GM21825 (cell line): ENCODE results near the gene COCH.

Source experiments
- ATAC-seq: cut with Tn5 transposase; IDR thresholded peaks from one replicate; pipeline ENCODE4 v1.9.1; 2021; ENCODE audit warnings: mild to moderate bottlenecking, moderate library complexity; ENCODE audit not compliant: unreplicated experiment

Gene COCH

DNA sequence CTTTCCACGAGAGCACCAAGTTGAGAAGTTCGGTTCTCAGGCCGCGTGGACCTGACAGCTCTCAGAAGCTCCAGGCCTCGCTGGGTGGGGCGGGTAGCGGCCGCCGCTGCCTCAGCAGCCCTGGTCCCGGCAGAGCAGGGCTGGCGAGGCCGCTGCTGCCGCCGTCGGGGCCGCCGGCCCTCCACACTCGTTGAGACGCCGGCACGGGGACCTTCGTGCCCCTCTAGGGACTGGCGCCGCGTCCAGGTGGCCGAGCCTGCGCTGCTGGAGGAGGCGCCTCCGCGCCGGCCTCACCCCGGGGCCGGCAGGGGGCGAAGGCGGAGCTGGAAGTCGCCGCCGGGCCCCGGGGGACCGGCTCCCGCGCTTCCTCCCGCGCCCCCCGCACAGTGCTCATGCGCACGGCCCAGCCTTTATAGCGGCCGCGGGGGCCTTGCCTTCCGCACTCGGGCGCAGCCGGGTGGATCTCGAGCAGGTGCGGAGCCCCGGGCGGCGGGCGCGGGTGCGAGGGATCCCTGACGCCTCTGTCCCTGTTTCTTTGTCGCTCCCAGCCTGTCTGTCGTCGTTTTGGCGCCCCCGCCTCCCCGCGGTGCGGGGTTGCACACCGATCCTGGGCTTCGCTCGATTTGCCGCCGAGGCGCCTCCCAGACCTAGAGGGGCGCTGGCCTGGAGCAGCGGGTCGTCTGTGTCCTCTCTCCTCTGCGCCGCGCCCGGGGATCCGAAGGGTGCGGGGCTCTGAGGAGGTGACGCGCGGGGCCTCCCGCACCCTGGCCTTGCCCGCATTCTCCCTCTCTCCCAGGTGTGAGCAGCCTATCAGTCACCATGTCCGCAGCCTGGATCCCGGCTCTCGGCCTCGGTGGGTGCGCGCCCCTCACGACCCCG, at the start of gene COCH:
Gene COCH, plus strand, starts transcription at position 440 of the 879 bp plus-strand sequence. Its CDS starts 380 bp downstream, at position 820.
- ATAC-seq: peak; percentile 75

DNA sequence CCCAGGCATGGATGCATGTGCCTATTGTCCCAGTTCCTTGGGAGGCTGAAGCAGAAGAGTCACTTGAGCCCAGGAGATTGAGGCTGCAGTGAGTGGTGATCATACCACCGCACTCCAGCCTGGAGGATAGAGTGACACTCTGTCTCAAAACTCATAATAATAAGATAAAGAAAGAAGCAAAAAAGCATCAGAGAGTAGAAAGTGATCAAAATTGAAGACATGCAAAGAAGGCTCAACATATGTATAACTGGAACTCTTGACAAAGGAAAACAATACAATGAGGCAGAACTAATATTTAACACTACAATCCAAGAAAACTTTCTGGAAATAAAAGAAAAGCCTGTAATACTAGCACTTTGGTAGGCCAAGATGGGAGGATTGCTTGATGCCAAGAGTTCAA, 48.3 kb upstream of the COCH start:
- no peak for ATAC-seq

DNA sequence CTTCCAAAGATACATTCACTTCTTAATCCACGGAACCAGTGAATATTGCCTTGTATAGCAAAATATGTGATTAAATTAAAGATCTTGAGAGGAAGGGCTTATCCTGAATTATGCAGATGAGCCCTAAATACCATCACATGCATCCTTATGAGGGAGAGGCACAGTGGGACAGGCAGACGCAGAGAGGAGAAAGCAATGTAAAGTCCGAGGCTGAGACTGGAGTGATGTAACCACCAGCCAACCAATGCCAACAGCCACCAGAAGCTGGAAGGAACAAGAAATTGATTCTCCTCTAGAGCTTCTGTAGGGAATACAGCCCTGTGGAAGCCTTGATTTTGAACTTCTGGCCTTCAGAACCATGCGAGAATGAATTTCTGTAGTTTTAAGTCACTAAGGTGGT, 44.5 kb upstream of the COCH start:
- ATAC-seq: no peak

DNA sequence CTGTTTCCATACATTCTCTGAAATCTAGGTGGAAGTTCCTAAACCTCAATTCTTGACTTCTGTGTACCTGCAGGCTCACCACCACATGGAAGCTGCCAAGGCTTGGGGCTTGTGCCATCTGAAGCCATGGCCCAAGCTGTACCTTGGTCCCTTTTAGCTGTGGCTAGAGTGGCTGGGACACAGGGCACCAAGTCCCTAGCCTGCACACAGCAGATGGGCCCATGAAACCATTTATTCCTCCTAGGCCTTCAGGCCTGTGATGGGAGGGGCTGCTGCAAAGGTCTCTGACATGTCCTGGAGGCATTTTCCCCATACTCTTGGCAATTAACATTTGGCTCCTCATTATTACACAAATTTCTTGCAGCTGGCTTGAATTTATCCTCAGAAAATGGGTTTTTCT, 40.0 kb upstream of the COCH start:
- ATAC-seq: no peak

DNA sequence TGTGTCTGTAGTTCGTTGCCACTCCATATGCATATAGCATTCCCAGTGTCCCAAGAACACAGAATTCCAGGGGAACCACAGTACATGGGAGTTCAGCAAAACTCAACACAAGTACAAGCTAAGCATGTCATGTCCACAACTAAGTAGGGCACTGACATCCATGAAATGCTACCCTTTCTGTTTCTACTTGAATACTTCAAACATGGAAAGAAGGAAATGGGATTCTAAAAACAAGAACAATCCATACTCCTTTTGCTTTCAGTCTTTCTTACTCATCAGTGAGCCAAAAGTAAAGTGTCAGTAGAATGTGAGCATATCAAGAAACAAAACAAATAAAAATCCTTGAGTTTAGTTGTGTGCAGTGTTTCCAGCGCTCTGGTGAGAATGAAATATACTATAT, 36.0 kb upstream of the COCH start:
- ATAC-seq: no peak

DNA sequence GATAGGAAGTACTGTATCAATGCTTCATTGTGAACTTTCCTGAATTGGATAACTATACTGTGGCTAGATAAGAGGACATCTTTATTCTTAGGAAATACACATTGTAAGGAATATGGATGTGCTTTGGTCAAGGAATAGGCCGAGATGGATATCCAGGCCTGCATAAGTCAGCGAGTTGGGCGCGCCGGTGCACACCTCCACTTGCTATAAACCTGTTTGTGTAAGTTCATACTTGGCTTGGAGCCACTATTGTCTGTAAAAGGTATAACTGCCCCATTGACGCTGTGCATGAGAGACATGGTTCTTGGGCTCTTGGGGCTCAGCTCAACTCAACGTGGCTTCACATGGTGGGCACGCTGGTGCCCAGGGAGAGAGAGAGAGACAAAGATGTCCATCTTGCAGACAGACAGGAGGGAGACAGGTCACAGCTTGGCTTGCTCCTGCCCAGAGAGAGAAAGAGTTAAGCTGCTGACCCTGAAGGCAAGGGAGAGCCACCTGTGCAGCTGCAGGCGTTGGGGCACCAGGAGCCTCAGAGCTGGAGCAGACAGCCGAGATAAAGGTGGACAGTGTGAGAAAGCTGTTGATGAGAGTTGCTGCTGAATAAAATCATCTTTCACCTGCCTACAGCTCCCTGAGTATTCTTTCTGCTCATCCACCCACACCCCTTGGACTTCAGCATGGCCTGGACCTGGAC, 34.1 kb upstream of the COCH start:
- ATAC-seq: no peak

DNA sequence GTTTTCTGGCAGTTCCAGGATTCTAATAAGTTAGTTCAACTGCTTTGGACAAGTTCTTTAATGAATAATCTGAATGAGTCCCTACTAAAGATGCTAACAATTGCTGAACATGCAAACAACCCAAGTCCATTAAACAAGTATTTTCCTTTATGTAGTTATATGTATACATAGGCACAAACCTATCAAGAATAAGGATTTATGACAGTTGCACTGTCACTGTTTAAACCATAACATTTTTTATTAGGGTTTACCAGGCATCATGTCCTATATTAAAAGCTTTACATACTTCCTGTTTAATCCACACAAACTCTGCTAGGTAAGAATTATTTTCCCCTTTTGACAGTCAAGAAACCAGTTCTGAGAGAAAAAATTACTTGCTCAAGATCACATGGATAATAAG, 31.9 kb upstream of the COCH start:
- no peak for ATAC-seq

DNA sequence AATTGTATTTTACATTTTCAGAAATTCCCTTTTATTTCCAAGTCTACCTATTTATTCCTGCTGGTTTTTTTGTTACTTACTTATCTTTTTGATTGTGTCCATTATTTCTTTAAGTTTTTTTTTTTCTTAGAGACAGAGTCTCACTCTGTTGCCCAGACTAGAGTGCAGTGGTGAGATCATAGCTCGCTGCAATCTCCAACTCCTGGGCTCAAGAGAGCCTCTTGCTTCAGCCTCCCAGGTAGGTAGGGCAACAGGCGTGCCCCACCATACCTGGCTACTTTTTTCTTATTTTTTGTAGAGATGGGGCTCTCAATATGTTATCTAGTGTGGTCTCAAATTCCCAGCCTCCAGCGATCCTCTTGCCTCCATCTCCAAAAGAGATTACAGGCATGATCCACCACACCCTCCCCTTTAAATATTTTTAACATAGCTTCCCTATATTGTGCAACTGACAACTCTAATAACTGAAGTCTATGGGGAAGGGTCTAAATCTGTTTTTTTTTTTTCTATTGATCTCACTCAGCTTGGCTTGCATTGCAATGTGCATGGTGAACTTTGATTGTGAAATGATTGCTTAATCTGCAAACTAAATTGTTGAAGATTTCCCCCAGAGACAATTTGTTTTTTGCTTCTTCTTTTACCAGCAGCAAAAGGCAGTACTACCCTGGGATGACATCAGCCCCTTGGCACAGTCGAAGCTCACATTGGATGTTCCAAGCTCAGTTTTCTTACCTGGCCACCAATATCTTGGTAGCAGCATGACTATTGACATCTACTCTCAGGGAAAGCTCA, 25.7 kb upstream of the COCH start:
- ATAC-seq: no peak

DNA sequence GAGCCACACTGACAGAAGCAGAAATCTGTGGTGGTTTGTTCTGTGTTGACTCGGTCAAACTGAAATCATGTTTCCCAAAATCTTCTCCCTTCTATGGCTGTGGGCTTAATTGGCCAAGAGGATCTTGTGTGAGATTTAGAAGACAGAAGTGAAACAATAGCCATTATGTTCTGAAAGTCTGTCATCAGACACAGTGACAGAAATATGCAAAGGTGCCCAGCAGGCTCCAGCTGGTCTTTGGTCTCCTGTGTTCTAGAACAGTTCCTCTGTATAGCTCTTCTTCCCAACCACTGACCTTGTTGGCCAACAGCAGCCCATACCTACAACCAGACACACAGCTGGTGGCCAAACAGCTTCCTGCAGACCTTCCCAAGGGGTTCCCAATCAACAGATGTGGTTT, 25.0 kb upstream of the COCH start:
- ATAC-seq: peak; percentile 94

DNA sequence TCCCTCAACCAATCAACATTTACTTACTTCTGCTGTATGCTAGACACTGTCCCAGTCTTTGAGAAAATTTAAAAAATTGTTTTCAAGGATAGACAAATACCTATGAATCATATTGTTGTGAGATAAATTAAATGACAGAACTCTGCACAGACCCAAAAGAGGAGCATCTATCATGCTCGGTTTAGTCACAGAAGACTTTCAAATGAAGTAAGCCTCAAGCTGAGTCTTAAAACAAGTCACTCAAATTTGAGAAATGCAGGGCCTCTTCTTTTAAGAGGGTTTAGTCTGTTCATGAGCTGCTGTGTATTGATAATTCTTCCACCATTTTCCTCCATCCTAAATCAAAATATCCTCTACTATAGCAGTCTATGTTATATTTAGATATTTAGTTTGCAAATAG, 24.4 kb upstream of the COCH start:
- ATAC-seq: no peak

DNA sequence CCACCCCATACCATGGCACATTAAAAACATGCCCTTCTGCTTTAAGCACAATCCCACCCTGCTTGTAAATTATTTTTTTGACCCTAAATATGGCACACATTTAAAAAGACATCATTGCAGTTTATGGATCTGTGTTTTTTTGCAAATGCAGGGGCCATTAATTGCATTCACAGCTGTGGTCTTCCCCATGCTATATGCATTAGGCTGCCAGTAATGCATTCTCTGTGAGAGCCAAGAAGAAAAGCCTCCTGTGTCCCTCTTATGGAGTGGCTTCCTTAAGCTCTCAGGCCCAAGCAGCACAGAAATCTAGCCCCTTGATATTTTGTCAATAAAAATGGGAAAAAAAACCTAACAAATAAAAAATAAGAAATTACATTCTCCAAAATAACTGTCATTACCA, 20.4 kb upstream of the COCH start:
- ATAC-seq: no peak

DNA sequence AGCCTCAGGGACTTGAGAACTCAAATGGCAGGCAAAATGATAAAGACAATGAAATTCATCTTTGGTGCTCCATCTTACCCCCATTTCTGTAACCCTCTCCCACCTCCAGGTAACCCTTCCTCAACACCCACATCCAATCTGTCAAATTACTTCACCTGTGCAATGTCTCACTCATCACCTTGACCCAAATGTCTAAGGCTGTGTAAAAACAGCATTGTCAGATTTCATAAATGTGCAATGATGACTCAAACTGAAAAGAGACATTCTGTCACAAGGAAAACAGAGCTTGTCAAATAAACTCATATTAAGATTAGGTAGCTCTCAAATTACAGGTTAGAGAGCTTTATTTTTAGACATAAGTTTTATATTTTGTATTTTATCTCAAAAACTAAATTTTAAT, 19.9 kb upstream of the COCH start:
- ATAC-seq: no peak

DNA sequence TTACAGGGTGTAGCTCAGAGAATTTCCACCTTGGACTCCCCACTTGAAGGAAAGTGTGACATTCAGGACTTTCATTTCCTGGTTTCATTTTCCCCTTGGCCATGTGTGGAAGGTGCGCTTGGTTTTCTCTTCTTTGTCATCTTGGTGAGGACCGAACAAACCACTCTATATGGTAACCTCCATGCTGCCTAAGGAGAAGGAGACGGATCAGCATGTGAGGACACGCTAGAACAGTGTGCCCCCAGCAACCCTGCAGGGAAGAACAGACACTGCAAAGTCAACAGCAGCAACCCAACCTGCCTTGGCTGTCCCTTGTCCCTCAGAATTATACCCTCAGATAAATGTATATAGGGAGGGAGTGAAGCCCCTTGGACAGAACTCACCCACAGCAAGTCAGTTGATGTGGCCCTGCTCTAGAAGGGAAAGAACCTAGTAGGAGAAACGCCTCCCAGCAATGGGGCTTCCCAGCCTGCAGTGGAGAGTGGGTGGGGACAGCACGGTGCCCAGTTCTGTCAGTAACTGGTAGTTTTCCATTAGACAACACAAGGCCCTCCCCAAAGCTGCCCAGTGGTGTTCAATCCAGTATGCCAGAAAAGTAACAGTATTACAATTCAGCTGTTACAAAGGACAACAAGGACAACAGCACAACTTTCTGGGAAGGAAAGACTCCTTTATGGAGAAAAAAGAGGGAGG, 18.9 kb upstream of the COCH start:
- peak; percentile 70 for ATAC-seq

DNA sequence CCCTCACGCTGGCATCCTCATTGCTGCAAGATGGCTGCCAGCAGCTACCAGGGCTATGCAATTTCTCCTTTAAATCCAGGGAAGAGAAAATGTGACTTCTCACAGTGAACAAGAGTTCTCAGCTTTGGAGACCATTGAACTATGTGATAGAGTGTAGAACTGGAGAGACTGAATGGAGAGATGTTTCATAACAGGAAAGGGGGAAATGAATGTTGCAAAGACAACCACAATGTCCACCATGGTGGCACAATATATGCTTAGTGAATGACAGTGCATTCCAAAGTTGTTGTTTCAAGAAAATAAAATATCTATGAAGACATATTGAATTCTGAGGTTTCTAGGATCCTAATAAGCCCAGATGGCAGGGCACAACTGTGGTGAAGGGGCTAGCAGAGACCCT, 13.2 kb upstream of the COCH start:
- ATAC-seq: no peak

DNA sequence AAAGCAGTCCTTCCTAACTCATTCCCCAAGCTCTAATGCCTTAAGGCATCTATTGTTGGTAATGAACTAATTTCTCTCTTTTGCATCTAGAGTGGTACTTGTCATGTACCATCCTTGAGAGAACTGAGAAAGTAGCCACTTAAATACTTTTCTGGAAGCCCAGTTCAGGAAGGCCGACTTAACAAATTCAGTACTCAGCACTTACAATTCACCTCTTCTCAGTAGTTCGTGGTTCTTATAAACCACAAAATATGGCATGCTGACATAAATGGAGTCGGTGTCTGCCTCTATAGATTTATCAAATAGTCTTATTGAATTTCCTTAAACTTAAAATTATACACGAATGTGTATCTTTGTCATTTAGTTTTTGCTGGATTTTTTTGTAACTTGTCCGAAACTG, 9.4 kb upstream of the COCH start:
- ATAC-seq: no peak

DNA sequence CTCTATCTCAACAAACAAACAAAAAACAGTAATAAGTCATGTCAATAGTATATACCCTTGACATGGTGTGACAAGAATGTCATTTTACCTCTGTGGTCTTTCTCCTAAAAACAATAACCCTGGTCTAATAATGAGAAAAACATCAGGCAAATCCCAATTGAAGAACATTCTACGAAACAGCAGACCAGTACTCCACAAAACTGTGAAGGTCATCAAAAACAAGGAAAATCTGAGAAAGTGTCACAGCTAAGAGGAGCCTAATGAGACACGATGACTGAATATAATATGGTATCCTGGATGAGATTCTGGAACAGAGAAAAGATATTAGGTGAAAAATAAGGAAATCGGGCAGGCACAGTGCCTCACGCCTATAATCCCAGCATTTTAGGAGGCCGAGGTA, 5.6 kb upstream of the COCH start:
- no peak for ATAC-seq

DNA sequence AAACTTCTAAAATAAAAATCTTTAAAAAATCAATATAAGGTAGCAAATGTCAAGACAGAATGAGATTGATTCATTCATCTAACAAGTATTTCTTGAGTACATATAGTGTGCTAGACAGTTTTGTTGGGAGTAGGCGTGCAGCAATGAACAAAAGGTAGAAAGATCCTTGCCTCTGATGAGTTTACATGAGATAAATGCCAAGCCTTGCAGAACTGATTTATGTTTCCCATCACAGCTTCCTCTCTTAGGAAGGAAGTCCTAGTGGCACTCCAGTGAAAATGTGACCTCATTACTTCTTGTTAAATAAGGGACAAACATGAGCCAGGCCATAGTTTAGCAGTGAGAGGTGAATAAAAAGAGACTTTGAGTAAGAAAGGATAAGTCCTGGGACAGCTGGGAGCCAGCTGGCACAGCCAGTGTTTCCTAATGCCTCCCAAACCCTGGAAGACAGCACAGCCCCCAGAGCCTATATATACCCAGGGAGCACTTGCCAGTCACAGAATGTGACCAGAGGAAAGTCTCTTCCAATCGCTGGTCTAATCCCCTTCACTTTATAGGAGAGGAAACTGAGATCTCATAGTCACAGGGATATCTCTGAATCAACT, 4.7 kb upstream of the COCH start:
- ATAC-seq: no peak

DNA sequence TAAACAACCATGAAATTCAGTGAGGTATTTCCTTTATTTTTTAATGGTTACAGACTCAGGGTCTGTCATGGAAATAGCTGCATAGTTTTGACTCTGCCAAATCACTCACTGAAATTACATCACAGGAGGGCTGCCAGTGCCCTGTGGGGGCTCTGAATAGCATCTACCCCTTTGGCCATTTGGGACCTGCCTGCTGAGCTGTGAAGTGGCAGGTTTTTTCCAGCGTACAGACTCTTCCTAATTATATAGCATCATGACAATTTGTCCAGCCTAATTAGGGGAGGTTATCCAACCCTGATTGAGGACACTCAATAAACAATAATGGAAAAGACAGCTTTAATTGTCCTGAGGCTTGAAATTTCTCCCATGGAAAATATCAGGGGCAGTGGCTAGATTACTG, 1.8 kb upstream of the COCH start:
- no peak for ATAC-seq

DNA sequence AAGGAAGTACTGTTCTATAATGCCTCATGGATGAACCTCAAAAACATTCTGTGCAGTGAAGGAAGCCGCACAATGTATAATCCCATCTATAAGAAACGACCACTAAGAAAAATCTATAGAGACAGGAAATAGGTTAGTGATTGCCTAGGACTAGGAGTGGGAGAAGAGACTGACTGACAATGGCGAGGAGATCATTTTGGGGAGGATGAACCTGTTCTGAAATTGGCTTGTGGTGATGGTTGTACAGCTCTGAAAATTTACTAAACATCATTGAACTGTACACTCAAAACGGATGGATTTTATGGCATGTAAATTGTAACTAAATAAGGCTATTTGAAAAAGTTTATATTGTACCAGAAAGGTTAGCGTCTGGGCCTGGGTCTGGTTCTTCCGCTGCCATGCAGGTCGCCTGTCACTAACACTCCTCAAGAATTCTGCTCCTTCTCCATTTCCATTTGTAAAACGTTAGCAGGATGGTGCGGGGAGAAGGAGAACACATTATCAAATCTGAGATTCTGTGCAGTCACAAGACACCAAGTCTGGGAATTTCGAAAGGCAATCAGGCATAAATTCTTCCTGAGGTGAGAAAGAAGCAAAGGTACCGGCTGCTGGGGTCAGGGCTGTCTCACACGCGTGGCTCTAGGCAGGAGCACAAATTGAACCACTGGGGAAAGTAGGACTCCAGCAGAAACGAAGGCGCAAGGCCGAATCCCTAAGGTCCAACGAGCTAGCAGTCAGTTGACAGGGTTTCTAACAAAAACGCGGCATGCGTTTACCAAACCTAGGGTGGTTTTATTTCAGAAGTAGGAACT, 845 bp upstream of the COCH start:
- no peak for ATAC-seq
